Panc1 (cell line): ENCODE data around the gene LSM14A. TPM values are rescaled to one million over a fixed set of nuclear protein-coding genes. Genes with fewer than 3 reads are reported as not detected.

Source experiments
- ATAC-seq: fragments of 200-7000 bp; cut with Tn5 transposase; 2 replicates; pipeline ENCODE4 v1.9.1; 2020; ENCODE audit warnings: mild to moderate bottlenecking, moderate library complexity
- BruUV-seq: library from RNA; stranded (reverse); fragments of 400-500 nt; replicated peaks from 2 replicates; lab custom pipeline; 2021; lab: Mats Ljungman, UMichigan
- CTCF ChIA-PET: fragments of 300-600 bp; sonication (Branson Sonifier 250); formaldehyde crosslinking; loops from one replicate; lab custom pipeline; 2022; ENCODE audit warnings: antibody characterized with exemption; lab: Charles Lee
- POLR2A ChIA-PET: fragments of 300-600 bp; sonication (Branson Sonifier 250); formaldehyde crosslinking; loops from one replicate; lab custom pipeline; 2022; ENCODE audit warnings: antibody characterized with exemption; lab: Charles Lee
- DNase-seq: peaks from one replicate; pipeline ENCODE4 v3.0.0-alpha.2; 2010; ENCODE audit warnings: low read depth, low spot score
- H3K27ac ChIP-seq: 2 replicates; pipeline ENCODE4 v1.5.1; 2011; ENCODE audit warnings: mild to moderate bottlenecking, low read length, inconsistent platforms
- H3K27me3 ChIP-seq: fragments of 200-500 bp; sonication (Bioruptor generic); 2 replicates; pipeline ENCODE4 v1.6.0; 2014; ENCODE audit warnings: low read length, inconsistent platforms; ENCODE audit not compliant: control insufficient read depth, insufficient read depth
- H3K36me3 ChIP-seq: fragments of 200-500 bp; sonication (Bioruptor generic); 2 replicates; pipeline ENCODE4 v1.5.1; 2014; ENCODE audit warnings: inconsistent platforms, mild to moderate bottlenecking, low read length, moderate library complexity; ENCODE audit not compliant: control insufficient read depth, insufficient read depth
- H3K4me1 ChIP-seq: 2 replicates; pipeline ENCODE4 v1.5.1; 2011; ENCODE audit warnings: inconsistent platforms, mild to moderate bottlenecking, low read length, moderate library complexity; ENCODE audit not compliant: control insufficient read depth, insufficient read depth
- H3K4me3 ChIP-seq, 2 experiments: 2 replicates each; pipeline ENCODE4 v1.5.1; 2011 to 2012; ENCODE audit warnings: low read depth in 2 of 2, low read length in 2 of 2, mild to moderate bottlenecking in 2 of 2, inconsistent platforms in 1 of 2, moderate library complexity in 1 of 2
- H3K9me3 ChIP-seq: fragments of 200-500 bp; sonication (Bioruptor generic); 2 replicates; pipeline ENCODE4 v1.5.1; 2014; ENCODE audit warnings: low read depth, mild to moderate bottlenecking, inconsistent platforms, low read length, moderate library complexity; ENCODE audit not compliant: control insufficient read depth, insufficient read depth
- CTCF ChIP-seq: fragments of 450-650 bp; IDR thresholded peaks from 2 replicates; pipeline ENCODE4 v1.5.1; 2017; ENCODE audit warnings: mild to moderate bottlenecking
- POLR2AphosphoS5 ChIP-seq: IDR thresholded peaks from 2 replicates; pipeline ENCODE4 v1.6.1; 2012; ENCODE audit warnings: mild to moderate bottlenecking, low read depth, low read length, moderate library complexity
- REST ChIP-seq, 2 experiments: IDR thresholded peaks; 2 replicates each; pipeline ENCODE4 v1.6.1; 2011 to 2012; ENCODE audit warnings: low read depth in 2 of 2, control low read depth in 1 of 2, low read length in 1 of 2, mild to moderate bottlenecking in 1 of 2, moderate library complexity in 1 of 2; ENCODE audit not compliant: insufficient read depth in 1 of 2
- SIN3A ChIP-seq: IDR thresholded peaks from 2 replicates; pipeline ENCODE4 v1.6.1; 2012; ENCODE audit warnings: low read depth, mild to moderate bottlenecking, low read length, moderate library complexity, borderline replicate concordance; ENCODE audit not compliant: insufficient read depth
- TCF7L2 ChIP-seq: IDR thresholded peaks from 2 replicates; pipeline ENCODE4 v1.6.1; 2011; ENCODE audit warnings: mild to moderate bottlenecking, low read depth, low read length, inconsistent platforms
- in situ Hi-C: cut with HindIII; loops from 2 replicates; pipeline ENCODE4 v1.10.0; 2016; ENCODE audit warnings: low sequenced_read_pairs, low pct_unique_long_range_greater_than_20kb
- intact Hi-C: fragments of 100-400 bp; cut with micrococcal nuclease; formaldehyde crosslinking; loops from one replicate; pipeline ENCODE4 v1.10.0; 2022; ENCODE audit not compliant: unreplicated experiment
- total RNA-seq: library from RNA; stranded (reverse); gene quantifications from one replicate; pipeline ENCODE4 v1.2.1, GENCODE V29; 2021; ENCODE audit not compliant: unreplicated experiment

Gene LSM14A
- total RNA-seq, 1 experiment from 2014 or later = 152 TPM

GRCh38 chr19:34228762-34229161 is 56.5 kb downstream of the LSM14A start:
- no TSS peak for BruUV-seq
- intact Hi-C loops = no loop called here
- no peak overlapping the region for H3K4me3 ChIP-seq
- H3K36me3 ChIP-seq = peaks cover 50% of the 10 kb centered on the region
- ChIA-PET POLR2A (no interaction called here), CTCF (no interaction called here)
- no peaks in the 10 kb centered on the region for H3K27me3 ChIP-seq
- DNase-seq (no peak), ATAC-seq (no peak)
- H3K27ac ChIP-seq = no peak overlapping the region
- in situ Hi-C loops = no loop called here
- TF ChIP-seq TCF7L2 = no peak
- TF ChIP-seq SIN3A = no peak
- TF ChIP-seq REST (IDR thresholded peaks at IDR 0.05; ENCODE audit: insufficient read depth in 1 of 2, low read depth in 2 of 2, low read length in 1 of 2) = no peak
- no peak for TF ChIP-seq POLR2AphosphoS5
- no peak for TF ChIP-seq CTCF
- no peaks in the 10 kb centered on the region for H3K9me3 ChIP-seq
- peaks cover 29% of the 10 kb centered on the region for H3K4me1 ChIP-seq

- in situ Hi-C loops = no loop called here
- POLR2A ChIA-PET = no interaction called here
- Histone ChIP-seq H3K27ac (no peak overlapping the region), H3K4me1 (peaks cover 28% of the 10 kb centered on the region), H3K36me3 (peaks cover 45% of the 10 kb centered on the region), H3K9me3 (no peaks in the 10 kb centered on the region), H3K4me3 (no peak overlapping the region), H3K27me3 (no peaks in the 10 kb centered on the region)
- ATAC-seq (no peak), DNase-seq (no peak)
- BruUV-seq = no TSS peak
- intact Hi-C loops = no loop called here
- CTCF ChIA-PET = no interaction called here
- no peak for TF ChIP-seq TCF7L2
These were observed 57.4 kb downstream of the LSM14A start for GRCh38 chr19:34229721-34230120.

- TF ChIP-seq REST (IDR thresholded peaks at IDR 0.05; ENCODE audit: insufficient read depth in 1 of 2, low read depth in 2 of 2, low read length in 1 of 2) (no peak), CTCF (no peak), TCF7L2 (no peak), POLR2AphosphoS5 (no peak), SIN3A (no peak)
- Histone ChIP-seq H3K4me1 (peaks cover 22% of the 10 kb centered on the region), H3K9me3 (no peaks in the 10 kb centered on the region), H3K4me3 (no peak overlapping the region), H3K36me3 (peaks cover 39% of the 10 kb centered on the region), H3K27ac (no peak overlapping the region), H3K27me3 (no peaks in the 10 kb centered on the region)
- CTCF ChIA-PET = no interaction called here
- no peak for ATAC-seq
- POLR2A ChIA-PET = interaction anchor here (0.6 kb wide), 1 partner anchor 42 kb away, joined by 3 read pairs; no protein-coding TSS in a partner anchor
- no TSS peak for BruUV-seq
- intact Hi-C loops (no loop called here), in situ Hi-C loops (no loop called here)
- no peak for DNase-seq
These were observed 58.5 kb downstream of the LSM14A start for GRCh38 chr19:34230820-34231219.
